ENCODE data around the gene ZBTB37. TPM values are rescaled to one million over a fixed set of nuclear protein-coding genes. Genes with fewer than 3 reads are reported as not detected.
A peak's percentile ranks its signal among the peaks of the same experiment; 100 is the strongest.
"Not testable (repeated sequence)": the region's sequence is repeated elsewhere in the genome, so short reads cannot be mapped to it uniquely, and the experiment has no call there.

Gene ZBTB37
- total and polyA plus RNA-seq, 2 of the 4 experiments (the other 2 are of a cell fraction), result 1.0 to 13.1 TPM

DNA sequence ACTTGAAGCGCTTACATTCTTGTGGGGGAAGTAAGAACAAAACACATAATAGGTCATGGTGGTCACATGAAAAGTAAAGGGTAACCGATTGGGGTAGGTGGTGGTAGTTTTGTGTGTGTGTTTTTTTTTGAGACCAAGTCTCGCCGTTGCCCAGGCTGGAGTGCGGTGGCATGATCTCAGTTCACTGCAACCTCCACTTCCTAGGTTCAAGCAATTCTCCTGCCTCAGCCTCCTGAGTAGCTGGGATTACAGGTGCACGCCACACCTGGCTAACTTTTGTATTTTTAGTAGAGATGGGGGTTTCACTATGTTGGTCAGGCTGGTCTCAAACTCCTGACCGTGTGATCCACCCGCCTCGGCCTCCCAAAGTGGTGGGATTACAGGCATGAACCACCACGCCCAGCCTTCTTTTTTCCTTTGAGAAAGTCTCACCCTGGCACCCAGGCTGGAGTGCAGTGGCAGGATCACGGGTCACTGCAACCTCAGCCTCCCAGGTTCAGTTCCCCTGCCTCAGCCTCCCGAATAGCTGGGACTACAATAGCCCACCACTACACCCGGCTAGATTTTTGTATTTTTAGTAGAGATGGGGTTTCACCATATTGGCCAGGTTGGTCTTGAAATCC is 5.9 kb upstream of the ZBTB37 start:
- CTCF ChIA-PET, result not testable (repeated sequence)

More for the DNA sequence above, 5.9 kb upstream of the ZBTB37 start:
- H3K9me3 ChIP-seq (ENCODE audit: control insufficient read depth, insufficient read depth, low read length); H3K18ac ChIP-seq (ENCODE audit: low read depth, low read length); BruUV-seq (replicated peaks); H3K27me3 ChIP-seq (ENCODE audit: control insufficient read depth, insufficient read depth, low read length); H4K5ac ChIP-seq (ENCODE audit: low read depth, low read length); H3K4me3 ChIP-seq (ENCODE audit: insufficient read depth, low read depth, low read length); intact Hi-C loops (cut with micrococcal nuclease); in situ Hi-C loops (cut with MboI; ENCODE audit: low sequenced_read_pairs); POLR2A ChIA-PET (ENCODE audit: unreplicated experiment); H2AFZ ChIP-seq (replicated peaks; ENCODE audit: low read length, poor library complexity); H2BK20ac ChIP-seq (ENCODE audit: low read depth, low read length); H3K23ac ChIP-seq (ENCODE audit: low read depth, low read length); H3K4me2 ChIP-seq (ENCODE audit: low read depth, low read length); dilution Hi-C loops (cut with HindIII; ENCODE audit: low sequenced_read_pairs, unreplicated experiment); H3K56ac ChIP-seq (ENCODE audit: extremely low read depth, insufficient read depth, low read length); H3K27ac ChIP-seq (ENCODE audit: insufficient read depth, low read length); H3K4me1 ChIP-seq (ENCODE audit: control insufficient read depth, insufficient read depth, low read length); H2BK15ac ChIP-seq (ENCODE audit: low read depth, low read length); H2BK120ac ChIP-seq (ENCODE audit: low read depth, low read length); H3K4ac ChIP-seq (ENCODE audit: low read depth, low read length); H2AK5ac ChIP-seq (ENCODE audit: low read depth, low read length); H3K9ac ChIP-seq (ENCODE audit: low read depth, low read length); H3K14ac ChIP-seq (replicated peaks; ENCODE audit: low read depth, low read length); H4K91ac ChIP-seq (ENCODE audit: insufficient read depth, low read depth, low read length); H3K9me1 ChIP-seq (ENCODE audit: insufficient read depth, low read length); H2BK5ac ChIP-seq (ENCODE audit: low read depth, low read length, poor library complexity, severe bottlenecking); H2AK9ac ChIP-seq (replicated peaks; ENCODE audit: low read depth, low read length, poor library complexity): not testable (repeated sequence)
- TF ChIP-seq POLR2A (IDR thresholded peaks at IDR 0.05; ENCODE audit: low read depth, low read length), result peak; percentile 7; the same call in 1 of the 2 replicates
- ATAC-seq (ENCODE audit: low read depth) (peak; percentile 3), DNase-seq (peak; percentile 47)
- Histone ChIP-seq H3K36me3 (ENCODE audit: control insufficient read depth, insufficient read depth, low read length) (peaks cover 47% of the 10 kb centered on the region), H4K8ac (ENCODE audit: low read depth in 2 of 2, low read length in 2 of 2) (peak overlapping the region in 1 of 2 experiments; percentile 26; a peak in 1 of 4 replicates), H3K79me1 (ENCODE audit: low read depth in 1 of 2, low read length in 2 of 2) (peaks cover 9 to 31% of the 10 kb centered on the region in 2 experiments; a peak in 3 of 4 replicates), H4K20me1 (ENCODE audit: insufficient read depth, low read length) (peaks cover 63% of the 10 kb centered on the region)
- WGBS, 2 experiments (ENCODE audit: extremely low coverage in 2 of 2, insufficient read length in 1 of 2), result 96% methylated on average over 4 of the region's 13 CpGs; no CpG with 5 or more reads in 1 of the 2 experiments

All from IMR-90 (cell line).